IPS-15b (cell line): ENCODE results near the gene PRM1.
"Not testable (repeated sequence)": the region's sequence is repeated elsewhere in the genome, so short reads cannot be mapped to it uniquely, and the experiment has no call there.

Source experiments
- H3K27me3 ChIP-seq: one replicate; pipeline ENCODE4 v1.6.1; 2013; ENCODE audit warnings: low read length; ENCODE audit not compliant: control insufficient read depth, insufficient read depth
- H3K36me3 ChIP-seq: one replicate; pipeline ENCODE4 v1.6.1; 2013; ENCODE audit warnings: low read length; ENCODE audit not compliant: control insufficient read depth, insufficient read depth
- H3K4me1 ChIP-seq: one replicate; pipeline ENCODE4 v1.6.1; 2013; ENCODE audit warnings: mild to moderate bottlenecking, low read length; ENCODE audit not compliant: control insufficient read depth, insufficient read depth
- H3K4me3 ChIP-seq: one replicate; pipeline ENCODE4 v1.5.1; 2013; ENCODE audit warnings: low read depth, low read length
- H3K9ac ChIP-seq: one replicate; pipeline ENCODE4 v1.6.1; 2013; ENCODE audit warnings: low read depth, mild to moderate bottlenecking, low read length
- H3K9me3 ChIP-seq: one replicate; pipeline ENCODE4 v1.6.1; 2013; ENCODE audit warnings: mild to moderate bottlenecking, low read length; ENCODE audit not compliant: control insufficient read depth, insufficient read depth

Gene PRM1

GRCh38 chr16:11301645-11302501 is 20.7 kb upstream of the PRM1 start:
- Histone ChIP-seq H3K36me3 (no peaks in the 10 kb centered on the region), H3K27me3 (no peaks in the 10 kb centered on the region), H3K4me3 (no peak overlapping the region), H3K9ac (no peak overlapping the region), H3K9me3 (no peaks in the 10 kb centered on the region), H3K4me1 (peaks cover 6% of the 10 kb centered on the region)

- Histone ChIP-seq H3K9ac (no peak overlapping the region), H3K36me3 (no peaks in the 10 kb centered on the region), H3K27me3 (no peaks in the 10 kb centered on the region), H3K9me3 (no peaks in the 10 kb centered on the region), H3K4me3 (no peak overlapping the region), H3K4me1 (peaks cover 6% of the 10 kb centered on the region)
Measured at GRCh38 chr16:11300560-11300892, 19.4 kb upstream of the PRM1 start.

DNA sequence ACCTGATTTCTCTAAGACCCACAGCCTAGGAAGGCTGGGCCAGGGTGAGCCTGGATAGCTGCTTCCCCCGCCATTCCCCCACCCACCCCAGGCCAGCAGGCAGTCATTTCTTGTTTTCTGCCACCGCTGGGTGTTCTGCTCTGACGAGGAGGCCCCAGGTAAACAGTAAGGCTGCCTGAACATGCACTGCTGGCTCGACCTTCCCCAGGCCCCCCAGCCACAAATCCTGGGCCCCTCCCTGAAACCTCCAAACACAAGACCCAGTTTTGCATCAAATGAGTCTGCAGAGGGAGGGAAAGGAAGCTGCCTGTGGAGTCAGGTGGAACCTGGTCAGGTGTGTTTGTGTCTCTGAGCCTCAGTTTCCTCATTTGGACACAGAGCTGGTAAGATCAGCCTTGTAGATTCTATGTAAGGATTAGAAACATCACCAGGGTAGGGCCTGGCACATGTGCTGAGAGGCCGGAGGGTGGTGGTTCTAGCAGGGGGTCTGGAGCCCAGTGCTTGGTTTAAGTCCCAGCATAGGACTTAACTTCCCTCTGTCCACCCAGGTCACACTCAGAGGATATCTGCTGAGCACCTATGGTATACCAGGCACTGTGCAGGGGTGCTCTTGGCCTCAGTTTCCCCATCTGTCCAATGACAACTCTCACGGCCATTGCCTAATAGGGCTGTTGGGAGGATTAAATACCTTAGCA is 18.9 kb upstream of the PRM1 start:
- Histone ChIP-seq H3K9ac (no peak overlapping the region), H3K4me1 (peaks cover 6% of the 10 kb centered on the region)

DNA sequence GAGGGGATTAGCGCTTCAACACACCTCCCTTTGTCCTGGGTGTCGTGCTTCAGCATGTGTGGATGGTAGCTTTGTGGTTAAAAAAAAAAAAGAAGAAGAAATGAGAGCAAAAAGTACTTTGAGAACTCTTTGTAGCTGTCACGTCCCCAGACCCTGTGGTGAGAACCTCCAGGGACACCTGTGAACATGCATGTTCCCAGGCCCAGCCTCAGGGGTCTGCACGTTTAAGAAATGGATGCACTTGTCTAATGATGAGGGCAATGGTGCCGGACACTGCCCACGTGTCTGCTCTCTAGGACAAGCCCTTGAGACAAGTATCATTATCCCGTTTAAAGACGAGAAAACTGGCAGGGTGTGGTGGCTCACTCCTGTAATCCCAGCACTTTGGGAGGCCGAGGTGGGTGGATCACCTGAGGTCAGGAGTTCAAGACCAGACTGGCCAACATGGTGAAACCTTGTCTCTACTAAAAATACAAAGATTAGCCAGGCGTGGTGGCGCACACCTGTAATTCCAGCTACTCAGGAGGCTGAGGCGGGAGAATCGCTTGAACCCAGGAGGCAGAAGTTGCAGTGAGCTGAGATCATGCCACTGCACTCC is 17.9 kb upstream of the PRM1 start:
- not testable (repeated sequence) for H3K4me3 ChIP-seq, H3K4me1 ChIP-seq, H3K36me3 ChIP-seq, H3K27me3 ChIP-seq, H3K9ac ChIP-seq, H3K9me3 ChIP-seq

More for the DNA sequence above, 18.9 kb upstream of the PRM1 start:
- Histone ChIP-seq H3K9me3 (no peaks in the 10 kb centered on the region), H3K27me3 (no peaks in the 10 kb centered on the region), H3K36me3 (no peaks in the 10 kb centered on the region), H3K4me3 (no peak overlapping the region)

DNA sequence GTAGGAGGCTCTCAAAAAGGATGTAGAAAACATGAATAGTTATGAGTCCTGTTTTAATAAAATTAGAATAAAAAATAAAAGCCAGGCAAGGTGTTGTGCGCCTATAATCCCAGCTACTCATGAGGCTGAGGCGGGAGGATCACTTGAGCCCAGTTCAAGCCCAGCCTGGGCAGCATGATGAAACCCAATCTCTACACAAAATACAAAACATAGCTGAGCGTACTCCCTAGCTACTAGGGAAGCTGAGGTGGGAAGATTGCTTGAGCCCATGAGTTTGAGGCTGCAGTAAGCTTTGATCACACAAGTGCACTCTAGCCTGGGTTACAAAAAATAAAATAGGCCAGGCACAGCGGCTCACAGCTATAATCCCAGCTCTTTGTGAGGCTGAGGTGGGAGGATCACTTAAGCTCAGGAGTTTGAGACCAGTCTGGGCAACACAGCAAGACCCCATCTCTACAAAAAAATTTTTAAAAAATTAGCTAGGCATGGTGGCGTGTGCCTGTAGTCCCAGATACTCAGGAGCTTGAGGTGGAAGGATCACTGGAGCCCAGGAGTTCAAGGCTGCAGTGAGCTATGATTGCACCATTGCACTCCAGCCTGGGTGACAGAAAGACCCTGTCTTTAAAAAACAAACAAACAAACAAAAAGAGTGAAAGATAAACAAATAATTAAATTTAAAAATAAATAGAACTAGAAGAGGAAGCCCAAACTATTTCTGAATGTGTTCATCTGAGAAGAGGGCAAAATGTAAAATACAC is 17.2 kb upstream of the PRM1 start:
- Histone ChIP-seq H3K9me3 (no peaks in the 10 kb centered on the region), H3K27me3 (no peaks in the 10 kb centered on the region), H3K9ac (no peak overlapping the region), H3K4me3 (no peak overlapping the region), H3K36me3 (no peaks in the 10 kb centered on the region), H3K4me1 (peaks cover 6% of the 10 kb centered on the region)

- H3K9ac ChIP-seq, result no peak overlapping the region
- peaks cover 6% of the 10 kb centered on the region for H3K4me1 ChIP-seq
- H3K36me3 ChIP-seq, result no peaks in the 10 kb centered on the region
- no peaks in the 10 kb centered on the region for H3K9me3 ChIP-seq
- no peaks in the 10 kb centered on the region for H3K27me3 ChIP-seq
- H3K4me3 ChIP-seq, result no peak overlapping the region
Measured at GRCh38 chr16:11297492-11298142, 16.5 kb upstream of the PRM1 start.

GRCh38 chr16:11296706-11297491 is 15.8 kb upstream of the PRM1 start:
- H3K9me3 ChIP-seq, result no peaks in the 10 kb centered on the region
- no peak overlapping the region for H3K9ac ChIP-seq
- no peaks in the 10 kb centered on the region for H3K36me3 ChIP-seq
- H3K4me3 ChIP-seq, result no peak overlapping the region
- no peaks in the 10 kb centered on the region for H3K27me3 ChIP-seq
- peaks cover 6% of the 10 kb centered on the region for H3K4me1 ChIP-seq

DNA sequence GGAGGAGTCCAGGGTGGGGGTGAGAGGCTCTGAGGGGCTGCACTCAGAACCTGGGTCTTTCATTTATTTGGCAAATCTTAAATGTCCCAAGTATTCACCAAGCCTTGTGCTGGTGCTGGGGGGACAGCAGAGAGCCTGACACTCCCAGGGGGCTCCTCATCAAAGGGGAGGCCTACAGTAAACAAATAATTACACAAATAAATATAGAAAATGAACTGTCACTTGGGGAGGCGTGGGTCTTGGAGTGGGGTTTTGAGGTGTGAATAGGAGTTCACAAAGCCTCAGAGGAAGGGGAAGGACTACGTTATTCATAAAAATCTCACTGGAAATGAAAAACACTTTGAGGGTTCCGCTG is 15.2 kb upstream of the PRM1 start:
- Histone ChIP-seq H3K36me3 (no peaks in the 10 kb centered on the region), H3K9me3 (no peaks in the 10 kb centered on the region), H3K27me3 (no peaks in the 10 kb centered on the region), H3K4me1 (peaks cover 6% of the 10 kb centered on the region), H3K9ac (no peak overlapping the region), H3K4me3 (no peak overlapping the region)

- no peaks in the 10 kb centered on the region for H3K27me3 ChIP-seq
- no peak overlapping the region for H3K9ac ChIP-seq
- peaks cover 6% of the 10 kb centered on the region for H3K4me1 ChIP-seq
Measured at GRCh38 chr16:11295672-11296071, 14.5 kb upstream of the PRM1 start.

GRCh38 chr16:11292076-11292748 is 11.1 kb upstream of the PRM1 start:
- Histone ChIP-seq H3K4me3 (no peak overlapping the region), H3K4me1 (no peaks in the 10 kb centered on the region), H3K9ac (no peak overlapping the region), H3K27me3 (no peaks in the 10 kb centered on the region), H3K36me3 (no peaks in the 10 kb centered on the region), H3K9me3 (no peaks in the 10 kb centered on the region)

More at GRCh38 chr16:11295672-11296071, 14.5 kb upstream of the PRM1 start:
- no peak overlapping the region for H3K4me3 ChIP-seq
- H3K36me3 ChIP-seq, result no peaks in the 10 kb centered on the region
- H3K9me3 ChIP-seq, result no peaks in the 10 kb centered on the region
